Muscle layer of colon (tissue), 2 donors: ENCODE measurements around the gene RAD51AP1.

Experiments
- H3K27ac ChIP-seq: one replicate; pipeline ENCODE4 v1.7.0; 2013; ENCODE audit warnings: low read depth, mild to moderate bottlenecking, low read length, moderate library complexity
- H3K27me3 ChIP-seq, 2 donors: one replicate each; pipeline ENCODE4 v1.7.0; 2013; ENCODE audit warnings: low read length in 2 of 2, mild to moderate bottlenecking in 2 of 2; ENCODE audit not compliant: insufficient read depth in 2 of 2, control insufficient read depth in 1 of 2
- H3K36me3 ChIP-seq: one replicate; pipeline ENCODE4 v1.7.0; 2013; ENCODE audit warnings: mild to moderate bottlenecking, low read length; ENCODE audit not compliant: insufficient read depth
- H3K4me1 ChIP-seq: one replicate; pipeline ENCODE4 v1.7.0; 2013; ENCODE audit warnings: mild to moderate bottlenecking, low read length; ENCODE audit not compliant: insufficient read depth
- H3K4me3 ChIP-seq, 2 donors: one replicate each; pipeline ENCODE4 v1.7.0; 2013; ENCODE audit warnings: low read length in 2 of 2, low read depth in 1 of 2, mild to moderate bottlenecking in 1 of 2, moderate library complexity in 1 of 2
- H3K9ac ChIP-seq: one replicate; pipeline ENCODE4 v1.7.0; 2013; ENCODE audit warnings: low read length
- H3K9me3 ChIP-seq: one replicate; pipeline ENCODE4 v1.7.0; 2013; ENCODE audit warnings: mild to moderate bottlenecking, low read length
- donor health status: abdominal sarcoma.
- donor health status: Adenocarcinoma of cecum.

The RAD51AP1 gene

DNA sequence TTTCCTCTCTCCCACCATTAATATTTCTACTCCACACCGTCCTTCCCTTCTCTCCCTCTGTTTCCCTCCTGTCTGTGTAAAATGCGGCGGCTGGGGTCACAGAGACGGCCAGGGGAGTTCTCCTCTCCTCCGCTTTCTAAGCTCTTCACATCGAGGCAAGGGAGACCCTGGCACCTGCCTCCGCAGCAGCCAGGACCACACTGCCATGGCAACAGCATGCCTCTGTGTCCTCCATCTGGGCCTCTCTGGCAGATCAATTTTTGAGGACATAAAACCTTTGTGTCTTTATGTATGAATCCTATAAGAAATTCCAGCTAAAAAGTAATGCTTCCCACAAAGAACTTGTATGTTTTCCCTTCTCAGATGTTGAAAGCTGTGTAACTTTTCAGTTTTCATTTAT, 64.7 kb downstream of the RAD51AP1 start:
- Histone ChIP-seq H3K9me3 (no peaks in the 10 kb centered on the region), H3K27ac (no peak overlapping the region), H3K4me3 (no peak overlapping the region), H3K27me3 (no peaks in the 10 kb centered on the region), H3K4me1 (peaks cover 4% of the 10 kb centered on the region), H3K9ac (no peak overlapping the region), H3K36me3 (peaks cover 6% of the 10 kb centered on the region)

GRCh38 chr12:4603946-4604345, 65.3 kb downstream of the RAD51AP1 start:
- H3K4me3 ChIP-seq = no peak overlapping the region
- H3K27me3 ChIP-seq = no peaks in the 10 kb centered on the region
- H3K9ac ChIP-seq = no peak overlapping the region
- H3K9me3 ChIP-seq = no peaks in the 10 kb centered on the region
- no peak overlapping the region for H3K27ac ChIP-seq
- H3K36me3 ChIP-seq = peaks cover 6% of the 10 kb centered on the region
- H3K4me1 ChIP-seq = peaks cover 4% of the 10 kb centered on the region

DNA sequence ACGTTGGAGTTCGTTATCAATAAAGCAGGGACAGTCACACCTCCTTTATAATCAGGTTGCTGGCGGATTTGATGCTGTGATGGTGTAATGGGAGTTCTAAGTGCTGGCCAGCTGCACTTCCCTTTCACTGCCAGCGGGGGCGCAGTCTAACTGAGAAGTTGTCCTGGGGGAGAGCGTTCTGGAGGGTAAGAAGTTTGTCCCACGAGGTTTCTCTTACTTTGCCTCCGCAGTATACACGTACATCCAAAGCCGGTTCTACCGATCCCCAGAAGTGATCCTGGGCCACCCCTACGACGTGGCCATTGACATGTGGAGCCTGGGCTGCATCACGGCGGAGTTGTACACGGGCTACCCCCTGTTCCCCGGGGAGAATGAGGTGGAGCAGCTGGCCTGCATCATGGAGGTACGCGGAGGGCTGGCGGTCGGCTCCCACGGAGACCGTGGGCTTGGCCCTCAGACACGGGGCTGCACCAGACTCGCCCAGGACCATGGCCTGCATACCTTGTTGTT, 66.0 kb downstream of the RAD51AP1 start:
- peak overlapping the region; percentile 80 to 99 for H3K4me3 ChIP-seq
- H3K27me3 ChIP-seq = no peaks in the 10 kb centered on the region
- no peaks in the 10 kb centered on the region for H3K9me3 ChIP-seq
- peak overlapping the region; percentile 89 for H3K27ac ChIP-seq
- peaks cover 4% of the 10 kb centered on the region for H3K4me1 ChIP-seq
- H3K9ac ChIP-seq = peak overlapping the region; percentile 91
- peaks cover 6% of the 10 kb centered on the region for H3K36me3 ChIP-seq

- no peak overlapping the region for H3K27ac ChIP-seq
- H3K27me3 ChIP-seq = no peaks in the 10 kb centered on the region
- no peak overlapping the region for H3K4me3 ChIP-seq
- H3K36me3 ChIP-seq = peaks cover 25% of the 10 kb centered on the region
- peaks cover 4% of the 10 kb centered on the region for H3K4me1 ChIP-seq
- H3K9ac ChIP-seq = no peak overlapping the region
- no peaks in the 10 kb centered on the region for H3K9me3 ChIP-seq
Observed at GRCh38 chr12:4607056-4607455, 68.4 kb downstream of the RAD51AP1 start.

GRCh38 chr12:4609071-4609470, 70.4 kb downstream of the RAD51AP1 start:
- peaks cover 4% of the 10 kb centered on the region for H3K4me1 ChIP-seq
- no peak overlapping the region for H3K4me3 ChIP-seq
- no peak overlapping the region for H3K27ac ChIP-seq
- H3K9me3 ChIP-seq = no peaks in the 10 kb centered on the region
- H3K27me3 ChIP-seq = no peaks in the 10 kb centered on the region
- H3K9ac ChIP-seq = no peak overlapping the region
- H3K36me3 ChIP-seq = peaks cover 39% of the 10 kb centered on the region
